Naive thymus-derived CD8-positive, alpha-beta T cell (primary cell): ENCODE results near the gene TPO. TPM values are rescaled to one million over a fixed set of nuclear protein-coding genes. Genes with fewer than 3 reads are reported as not detected.

Experiments
- ATAC-seq, 2 donors: fragments of 150-1000 bp; cut with Tn5 transposase in 1 of 2; sonication (Bioruptor Pico), chemical (Tn5 transposase) in 1 of 2; 1 replicate in 1 of 2; 2 replicates in 1 of 2; pipeline ENCODE4 v1.10.0; 2021; ENCODE audit warnings: mild to moderate bottlenecking in 2 of 2, moderate library complexity in 2 of 2
- POLR2A ChIA-PET: fragments of 350-600 bp; sonication (Branson Sonifier 250); formaldehyde crosslinking; loops from one replicate; lab custom pipeline; 2021; ENCODE audit warnings: antibody characterized with exemption; lab: Charles Lee
- DNase-seq, 10 donors: peaks; one replicate each; pipeline versions ENCODE4 v3.0.0 to v3.0.0-alpha.2; 2020 to 2022
- H3K27ac Mint-ChIP-seq, 10 donors: one replicate each; pipeline ENCODE4 v1.8.0; 2020 to 2022; ENCODE audit warnings: mild to moderate bottlenecking in 10 of 10, mixed read lengths in 10 of 10, moderate library complexity in 4 of 10, inconsistent platforms in 1 of 10
- H3K27me3 Mint-ChIP-seq, 5 donors: one replicate each; pipeline ENCODE4 v1.8.0; 2021 to 2022; ENCODE audit warnings: mixed read lengths in 5 of 5
- H3K36me3 Mint-ChIP-seq, 3 donors: one replicate each; pipeline ENCODE4 v1.8.0; 2020 to 2022; ENCODE audit warnings: mixed read lengths in 3 of 3, mild to moderate bottlenecking in 2 of 3, inconsistent platforms in 1 of 3
- H3K4me1 Mint-ChIP-seq, 4 donors: one replicate each; pipeline ENCODE4 v1.8.0; 2021 to 2022; ENCODE audit warnings: mixed read lengths in 4 of 4
- H3K4me3 Mint-ChIP-seq, 10 donors: one replicate each; pipeline ENCODE4 v1.8.0; 2020 to 2022; ENCODE audit warnings: mild to moderate bottlenecking in 10 of 10, mixed read lengths in 10 of 10, moderate library complexity in 6 of 10, inconsistent platforms in 1 of 10
- H3K9me3 Mint-ChIP-seq, 9 donors: one replicate each; pipeline ENCODE4 v1.8.0; 2020 to 2022; ENCODE audit warnings: mixed read lengths in 9 of 9, mild to moderate bottlenecking in 3 of 9, inconsistent platforms in 1 of 9, moderate library complexity in 1 of 9
- polyA plus RNA-seq, 3 donors: library from polyadenylated mRNA; unstranded; fragments of 300-500 nt; fragmentation: Illumina TruSeq; gene quantifications; one replicate each; pipeline ENCODE4 v1.2.3, GENCODE V29; 2021
- total RNA-seq, 8 experiments: library from RNA in 2 of 8; stranded (reverse) in 2 of 8; gene quantifications; one replicate each; pipeline ENCODE4 v1.2.3 and lab custom pipeline; 2021 to 2026

The TPO gene
- total and polyA plus RNA-seq, 5 experiments from 2014 or later, result not detected

DNA sequence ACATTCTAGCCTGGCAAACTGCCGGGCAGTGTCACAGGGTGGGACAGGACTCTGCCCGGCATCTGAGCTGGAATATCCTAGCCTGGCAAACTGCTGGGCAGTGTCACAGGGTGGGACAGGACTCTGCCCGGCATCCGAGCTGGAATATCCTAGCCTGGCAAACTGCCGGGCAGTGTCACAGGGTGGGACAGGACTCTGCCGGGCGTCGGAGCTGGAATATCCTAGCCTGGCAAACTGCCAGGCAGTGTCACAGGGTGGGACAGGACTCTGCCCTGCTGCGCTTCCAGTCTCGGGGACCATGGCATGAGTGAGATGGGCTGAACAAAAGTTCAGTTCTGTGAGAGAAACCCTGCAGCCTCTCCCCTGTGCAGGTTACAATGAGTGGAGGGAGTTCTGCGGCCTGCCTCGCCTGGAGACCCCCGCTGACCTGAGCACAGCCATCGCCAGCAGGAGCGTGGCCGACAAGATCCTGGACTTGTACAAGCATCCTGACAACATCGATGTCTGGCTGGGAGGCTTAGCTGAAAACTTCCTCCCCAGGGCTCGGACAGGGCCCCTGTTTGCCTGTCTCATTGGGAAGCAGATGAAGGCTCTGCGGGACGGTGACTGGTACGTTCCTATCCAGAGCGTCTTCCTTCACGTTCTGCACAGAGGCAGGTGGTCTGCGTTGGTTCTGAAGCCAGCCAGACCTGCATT, 80.3 kb downstream of the TPO start:
- Mint-ChIP-seq H3K36me3 (no peaks in the 10 kb centered on the region), H3K4me3 (no peak overlapping the region), H3K4me1 (peaks cover 0 to 6% (median 3%) of the 10 kb centered on the region in 4 donors), H3K9me3 (no peaks in the 10 kb centered on the region), H3K27me3 (no peaks in the 10 kb centered on the region), H3K27ac (no peak overlapping the region)
- no peak for ATAC-seq
- DNase-seq, result no peak
- POLR2A ChIA-PET, result no interaction called here

DNA sequence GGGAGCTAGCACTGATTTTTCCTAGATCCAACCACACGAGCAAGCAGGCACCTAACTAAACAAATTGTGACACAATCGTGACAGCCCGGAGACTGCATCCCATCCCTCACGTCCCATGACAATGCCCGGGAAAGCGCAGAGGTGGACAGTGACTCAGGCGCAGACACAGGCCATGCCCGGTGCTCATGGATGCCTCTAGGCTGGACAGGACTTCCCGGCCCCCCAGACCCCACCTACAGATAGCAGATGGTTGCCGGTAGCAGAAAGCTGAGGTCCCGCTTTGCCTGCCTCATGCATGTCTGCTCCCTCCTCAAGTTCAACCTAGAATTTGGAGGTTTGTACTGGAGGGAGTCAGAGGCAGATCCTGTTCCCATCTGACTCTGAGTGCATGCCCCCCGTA, 81.0 kb downstream of the TPO start:
- Mint-ChIP-seq H3K4me3 (no peak overlapping the region), H3K9me3 (no peaks in the 10 kb centered on the region), H3K27me3 (no peaks in the 10 kb centered on the region), H3K4me1 (peaks cover 0 to 6% (median 3%) of the 10 kb centered on the region in 4 donors), H3K27ac (peak overlapping the region in 1 of 10 donors; percentile 22), H3K36me3 (no peaks in the 10 kb centered on the region)
- no peak for ATAC-seq
- POLR2A ChIA-PET, result no interaction called here
- no peak for DNase-seq

DNA sequence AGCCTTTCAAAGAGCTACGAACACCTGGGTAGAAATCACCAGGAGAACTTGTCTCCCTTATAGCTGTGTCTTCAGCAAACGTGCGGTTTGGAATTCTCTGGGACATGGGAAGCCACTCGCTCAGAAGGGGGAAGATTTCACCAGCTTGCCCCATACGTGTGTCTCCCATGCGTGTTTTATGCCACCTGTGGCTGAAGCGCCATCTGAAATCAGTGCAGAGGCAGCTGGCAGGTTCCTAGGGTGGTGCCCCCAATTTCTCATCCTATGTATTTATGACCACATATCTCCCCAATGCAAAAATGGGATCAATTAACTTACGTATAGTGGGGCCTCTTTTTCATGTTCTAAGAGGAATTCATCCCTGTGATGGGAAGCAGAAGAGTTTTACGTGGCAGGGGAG, 81.6 kb downstream of the TPO start:
- Mint-ChIP-seq H3K27me3 (no peaks in the 10 kb centered on the region), H3K4me1 (peaks cover 0 to 6% (median 3%) of the 10 kb centered on the region in 4 donors), H3K4me3 (no peak overlapping the region), H3K9me3 (no peaks in the 10 kb centered on the region), H3K27ac (no peak overlapping the region), H3K36me3 (no peaks in the 10 kb centered on the region)
- POLR2A ChIA-PET, result no interaction called here
- DNase-seq (no peak), ATAC-seq (no peak)

DNA sequence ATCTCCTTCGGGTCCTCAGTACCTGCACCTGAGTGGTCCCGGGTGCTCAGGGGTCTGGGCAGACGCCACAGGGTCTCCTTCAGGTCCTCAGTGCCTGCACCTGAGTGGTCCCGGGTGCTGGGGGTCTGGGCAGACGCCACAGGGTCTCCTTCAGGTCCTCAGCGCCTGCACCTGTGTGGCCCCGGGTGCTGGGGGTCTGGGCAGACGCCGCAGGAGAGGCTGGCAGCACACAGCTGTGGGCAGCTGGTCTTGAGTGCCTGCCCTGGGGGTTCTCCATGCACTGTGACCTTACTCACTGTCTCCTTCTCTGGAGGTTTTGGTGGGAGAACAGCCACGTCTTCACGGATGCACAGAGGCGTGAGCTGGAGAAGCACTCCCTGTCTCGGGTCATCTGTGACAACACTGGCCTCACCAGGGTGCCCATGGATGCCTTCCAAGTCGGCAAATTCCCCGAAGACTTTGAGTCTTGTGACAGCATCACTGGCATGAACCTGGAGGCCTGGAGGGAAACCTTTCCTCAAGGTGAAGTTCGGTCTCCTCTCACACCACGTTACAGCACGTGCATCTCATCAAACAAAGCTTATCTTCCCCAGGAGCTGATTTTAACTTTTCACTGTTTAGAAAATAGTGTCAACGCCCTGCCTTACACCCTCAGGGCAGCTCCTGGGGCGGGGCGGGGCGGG, 82.6 kb downstream of the TPO start:
- DNase-seq (no peak), ATAC-seq (no peak)
- no peaks in the 10 kb centered on the region for H3K9me3 Mint-ChIP-seq
- no peak overlapping the region for H3K27ac Mint-ChIP-seq
- H3K4me3 Mint-ChIP-seq, result no peak overlapping the region
- POLR2A ChIA-PET, result no interaction called here
- no peaks in the 10 kb centered on the region for H3K27me3 Mint-ChIP-seq
- H3K36me3 Mint-ChIP-seq, result no peaks in the 10 kb centered on the region
- peaks cover 0 to 6% (median 3%) of the 10 kb centered on the region in 4 donors for H3K4me1 Mint-ChIP-seq

DNA sequence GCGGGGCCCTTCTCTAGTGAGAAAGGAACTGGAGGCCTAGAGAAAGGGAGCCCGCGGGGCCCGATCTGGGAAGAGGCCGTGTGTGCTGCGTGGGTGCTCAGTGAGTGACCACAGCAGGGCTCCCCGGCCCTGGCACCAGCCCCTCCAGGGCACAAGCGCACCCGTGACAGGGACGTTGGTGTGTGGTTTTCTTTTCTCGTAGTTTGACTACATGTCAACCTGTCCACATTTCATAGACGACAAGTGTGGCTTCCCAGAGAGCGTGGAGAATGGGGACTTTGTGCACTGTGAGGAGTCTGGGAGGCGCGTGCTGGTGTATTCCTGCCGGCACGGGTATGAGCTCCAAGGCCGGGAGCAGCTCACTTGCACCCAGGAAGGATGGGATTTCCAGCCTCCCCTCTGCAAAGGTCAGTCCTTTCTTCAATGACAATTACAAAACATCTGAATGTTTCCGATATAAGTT, 83.1 kb downstream of the TPO start:
- POLR2A ChIA-PET, result no interaction called here
- Mint-ChIP-seq H3K27me3 (no peaks in the 10 kb centered on the region), H3K36me3 (no peaks in the 10 kb centered on the region), H3K9me3 (no peaks in the 10 kb centered on the region), H3K27ac (no peak overlapping the region), H3K4me3 (no peak overlapping the region), H3K4me1 (peaks cover 0 to 6% (median 3%) of the 10 kb centered on the region in 4 donors)
- ATAC-seq, result no peak
- no peak for DNase-seq

DNA sequence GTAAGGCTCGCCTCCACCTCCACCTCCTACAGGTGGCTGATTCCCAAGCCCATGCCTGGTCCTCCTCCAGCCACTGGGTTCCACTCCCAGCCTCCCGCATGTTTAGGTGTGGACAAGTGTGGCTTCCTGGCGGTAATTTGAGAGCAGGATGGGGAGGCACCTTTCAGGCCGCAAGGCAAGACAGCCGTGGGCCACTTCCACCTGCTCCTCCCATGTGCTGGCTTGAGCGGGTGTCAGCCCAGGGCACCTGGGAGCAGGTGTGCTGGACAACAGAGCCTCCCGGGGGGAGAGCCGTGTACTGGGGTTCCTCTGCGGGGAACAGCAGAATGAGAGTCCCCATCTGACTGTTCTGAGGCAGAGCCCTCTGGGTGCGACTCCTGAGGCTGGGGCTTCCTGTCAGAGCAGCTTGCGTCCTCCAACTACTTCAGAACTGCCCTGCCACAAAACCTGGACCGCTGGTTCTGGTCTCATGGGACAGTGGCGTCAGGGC, 83.9 kb downstream of the TPO start:
- H3K4me3 Mint-ChIP-seq, result no peak overlapping the region
- H3K36me3 Mint-ChIP-seq, result no peaks in the 10 kb centered on the region
- no peaks in the 10 kb centered on the region for H3K9me3 Mint-ChIP-seq
- H3K4me1 Mint-ChIP-seq, result peaks cover 0 to 6% (median 3%) of the 10 kb centered on the region in 4 donors
- ATAC-seq (no peak), DNase-seq (no peak)
- no peaks in the 10 kb centered on the region for H3K27me3 Mint-ChIP-seq
- POLR2A ChIA-PET, result no interaction called here
- no peak overlapping the region for H3K27ac Mint-ChIP-seq

DNA sequence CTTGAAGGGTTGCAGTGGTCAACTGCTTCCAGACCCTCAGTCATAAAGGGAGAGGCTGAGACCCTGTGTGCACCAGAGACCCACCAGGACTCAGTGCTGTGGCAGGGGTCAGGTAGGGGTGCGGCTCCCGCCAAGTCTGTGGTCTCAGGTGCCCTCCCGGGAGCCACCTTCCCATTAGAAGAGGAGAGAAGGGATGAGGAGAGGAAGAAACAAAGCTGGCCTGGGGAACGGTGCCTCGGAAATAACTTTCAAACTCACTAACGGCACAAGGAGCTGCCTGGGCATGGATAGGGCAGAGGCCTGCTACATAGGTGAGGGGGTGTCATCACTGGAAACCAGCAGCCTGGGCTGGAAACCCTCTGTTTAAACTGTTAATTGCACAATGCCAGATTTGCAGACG, 84.9 kb downstream of the TPO start:
- no peaks in the 10 kb centered on the region for H3K36me3 Mint-ChIP-seq
- no peaks in the 10 kb centered on the region for H3K27me3 Mint-ChIP-seq
- no peak for DNase-seq
- H3K27ac Mint-ChIP-seq, result peak overlapping the region in 2 of 10 donors; percentile 4 to 22
- H3K4me1 Mint-ChIP-seq, result peaks cover 0 to 2% (median 0%) of the 10 kb centered on the region in 4 donors
- POLR2A ChIA-PET, result no interaction called here
- no peak overlapping the region for H3K4me3 Mint-ChIP-seq
- ATAC-seq, result no peak
- no peaks in the 10 kb centered on the region for H3K9me3 Mint-ChIP-seq

DNA sequence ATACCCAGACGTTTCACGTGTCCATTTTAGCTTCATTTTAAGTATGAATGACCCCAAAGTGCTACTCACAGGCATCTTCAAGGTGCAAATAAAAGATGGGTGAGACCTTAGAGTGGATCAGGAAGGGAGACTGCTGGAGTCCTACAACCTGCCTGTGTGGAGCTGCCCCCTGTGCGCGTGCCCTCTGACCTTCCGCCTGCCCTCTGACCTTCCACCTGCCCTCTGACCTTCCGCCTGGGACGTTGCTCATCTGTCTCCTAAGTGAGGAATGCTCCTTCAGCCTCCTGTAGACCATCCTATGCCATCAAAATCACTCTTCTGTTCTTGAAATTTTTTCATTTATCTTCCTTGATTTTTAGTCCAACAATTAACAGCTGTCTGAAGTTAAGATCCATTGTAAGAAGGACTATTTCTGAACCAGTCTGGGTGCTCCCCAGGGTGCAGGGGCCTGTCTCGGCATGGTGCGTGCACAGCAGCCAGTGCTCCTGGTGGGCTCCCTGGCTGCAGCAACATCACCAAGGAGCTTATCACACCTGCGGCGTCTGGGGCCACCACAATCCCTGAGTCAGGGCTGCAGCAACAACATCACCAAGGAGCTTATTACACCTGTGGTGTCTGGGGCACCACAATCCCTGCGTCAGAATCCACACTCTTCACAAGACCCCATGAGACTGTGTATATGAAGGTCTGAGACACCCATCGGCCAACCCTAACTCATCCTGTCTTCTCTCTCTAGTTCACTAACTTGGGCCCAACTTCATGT, 86.0 kb downstream of the TPO start:
- no peak for ATAC-seq
- Mint-ChIP-seq H3K9me3 (no peaks in the 10 kb centered on the region), H3K27me3 (no peaks in the 10 kb centered on the region), H3K36me3 (no peaks in the 10 kb centered on the region), H3K27ac (no peak overlapping the region), H3K4me3 (no peak overlapping the region), H3K4me1 (peaks cover 0 to 2% (median 0%) of the 10 kb centered on the region in 4 donors)
- POLR2A ChIA-PET, result no interaction called here
- DNase-seq, result no peak

DNA sequence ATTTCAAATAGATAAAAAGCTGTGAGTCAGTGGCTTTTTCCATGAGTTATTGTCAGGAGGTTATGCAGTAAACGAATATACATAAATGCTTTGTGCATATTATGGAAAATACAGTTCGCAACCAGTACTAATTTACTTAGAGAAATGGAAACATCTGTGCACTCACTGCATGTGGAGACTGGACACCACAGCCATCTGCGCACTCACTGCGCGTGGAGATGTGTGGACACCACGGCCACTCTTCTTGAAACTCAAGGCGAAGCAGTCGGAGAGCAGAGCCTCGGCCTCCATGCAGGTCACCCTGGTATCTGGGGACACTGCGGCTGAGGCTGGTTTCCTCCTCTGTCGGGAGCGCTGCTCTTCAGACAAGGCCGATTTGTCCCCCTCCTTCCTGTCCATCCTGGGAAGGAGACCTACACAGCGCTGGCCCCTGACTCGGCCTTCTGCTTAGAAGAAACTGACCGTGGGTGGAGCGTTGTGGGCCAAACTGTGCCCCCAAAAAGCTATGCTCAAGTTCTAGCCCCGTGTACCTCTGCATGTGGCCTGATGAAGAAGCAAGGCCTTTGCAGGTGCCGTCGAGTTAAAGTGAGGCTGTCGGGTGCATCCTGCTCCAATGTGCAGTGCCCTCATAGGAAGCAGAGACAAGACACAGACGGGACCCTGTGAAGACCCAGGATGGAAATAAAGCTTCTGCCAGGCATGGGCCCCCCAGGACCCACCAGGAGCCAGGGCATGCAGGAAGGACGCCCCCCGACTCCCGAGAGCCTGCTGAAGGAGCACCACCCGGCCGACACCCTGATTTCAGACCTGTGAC, 88.0 kb downstream of the TPO start:
- ATAC-seq (no peak), DNase-seq (no peak)
- H3K27ac Mint-ChIP-seq, result no peak overlapping the region
- peaks cover 0 to 2% (median 0%) of the 10 kb centered on the region in 4 donors for H3K4me1 Mint-ChIP-seq
- H3K36me3 Mint-ChIP-seq, result no peaks in the 10 kb centered on the region
- POLR2A ChIA-PET, result no interaction called here
- no peak overlapping the region for H3K4me3 Mint-ChIP-seq
- no peaks in the 10 kb centered on the region for H3K27me3 Mint-ChIP-seq
- no peaks in the 10 kb centered on the region for H3K9me3 Mint-ChIP-seq

DNA sequence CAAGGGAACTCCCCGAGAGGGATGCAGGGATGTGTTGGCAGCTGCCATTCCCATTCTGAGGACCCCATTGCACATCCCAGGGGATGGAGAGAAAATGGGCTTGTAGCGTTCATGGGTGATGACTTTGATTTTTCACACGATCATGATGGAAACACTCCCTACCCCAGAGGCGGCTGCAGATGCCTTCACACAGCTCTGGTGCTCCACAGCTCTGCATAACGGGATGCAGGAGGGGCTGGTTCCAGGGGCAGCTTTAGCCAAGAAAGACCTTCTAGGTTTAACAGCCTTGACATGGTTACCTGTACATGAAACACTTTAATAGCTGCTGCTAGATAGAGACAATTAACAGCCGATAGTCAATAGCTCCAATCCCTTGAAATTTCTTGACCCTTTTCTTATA, 88.7 kb downstream of the TPO start:
- ATAC-seq, result no peak
- H3K9me3 Mint-ChIP-seq, result no peaks in the 10 kb centered on the region
- POLR2A ChIA-PET, result no interaction called here
- no peak overlapping the region for H3K27ac Mint-ChIP-seq
- H3K36me3 Mint-ChIP-seq, result no peaks in the 10 kb centered on the region
- no peak overlapping the region for H3K4me3 Mint-ChIP-seq
- H3K27me3 Mint-ChIP-seq, result no peaks in the 10 kb centered on the region
- H3K4me1 Mint-ChIP-seq, result peaks cover 0 to 2% (median 0%) of the 10 kb centered on the region in 4 donors
- DNase-seq, result peak in 1 of 10 donors; percentile 24

DNA sequence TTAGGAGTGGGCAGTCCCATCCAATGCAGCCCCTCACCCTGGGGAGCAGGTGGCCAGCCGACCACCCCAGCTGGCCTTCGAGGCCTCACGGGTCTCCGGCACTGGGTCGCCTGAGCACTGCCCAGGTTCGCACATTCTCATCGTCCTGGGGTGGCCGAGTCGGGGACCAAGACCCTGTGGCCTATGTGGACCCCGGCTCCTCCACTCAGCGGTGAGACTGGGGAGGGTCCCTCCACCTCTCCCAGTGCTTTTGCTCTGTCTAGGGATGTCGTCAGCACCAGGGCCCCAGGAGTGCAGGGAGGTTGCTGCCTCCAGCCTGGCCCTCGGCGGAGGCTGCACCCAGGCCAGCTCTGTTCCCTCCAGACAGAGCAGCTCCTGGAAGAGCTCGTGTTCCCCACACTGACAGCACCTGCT, 89.6 kb downstream of the TPO start:
- Mint-ChIP-seq H3K27ac (no peak overlapping the region), H3K4me3 (no peak overlapping the region), H3K36me3 (no peaks in the 10 kb centered on the region), H3K4me1 (peaks cover 0 to 2% (median 0%) of the 10 kb centered on the region in 4 donors), H3K27me3 (no peaks in the 10 kb centered on the region), H3K9me3 (no peaks in the 10 kb centered on the region)
- POLR2A ChIA-PET, result no interaction called here
- peak in 1 of 10 donors; percentile 47 for DNase-seq
- ATAC-seq, result no peak
